Smooth muscle cell of the coronary artery (primary cell): Measurements from ENCODE around the gene OR2H2. TPM values are rescaled to one million over a fixed set of nuclear protein-coding genes. Genes with fewer than 3 reads are reported as not detected.

Experiments used
- total RNA-seq: library from RNA; depleted of rRNA; stranded (reverse); fragments of >200 nt; gene quantifications from 2 replicates; pipeline ENCODE4 v1.2.3, GENCODE V29; 2014; ENCODE audit warnings: low replicate concordance

Gene OR2H2
- total RNA-seq: not detected in 2 replicates

DNA sequence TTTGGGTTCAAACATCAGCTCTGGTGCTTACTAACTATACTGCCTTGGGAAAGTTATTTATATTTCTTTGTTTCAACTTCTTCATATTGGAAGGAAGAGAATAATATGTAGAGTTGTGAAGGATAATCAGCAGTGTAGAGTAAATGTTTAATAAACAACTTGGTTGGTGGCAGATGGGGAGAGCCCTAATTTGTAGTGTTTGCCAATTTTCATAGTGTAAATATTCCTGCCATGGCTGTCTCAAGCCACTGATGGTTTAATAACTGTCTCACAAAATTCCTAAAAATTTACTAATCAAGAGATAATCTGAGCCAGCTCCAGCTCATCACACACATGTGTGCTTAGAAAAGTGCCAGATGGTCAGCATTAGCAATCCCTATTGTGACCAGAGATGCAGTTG is at the start of gene OR2H2:
Gene OR2H2, plus strand, starts transcription at position 301 of the 400 bp plus-strand sequence. CDS start 2,824 bp downstream, outside the sequence.

DNA sequence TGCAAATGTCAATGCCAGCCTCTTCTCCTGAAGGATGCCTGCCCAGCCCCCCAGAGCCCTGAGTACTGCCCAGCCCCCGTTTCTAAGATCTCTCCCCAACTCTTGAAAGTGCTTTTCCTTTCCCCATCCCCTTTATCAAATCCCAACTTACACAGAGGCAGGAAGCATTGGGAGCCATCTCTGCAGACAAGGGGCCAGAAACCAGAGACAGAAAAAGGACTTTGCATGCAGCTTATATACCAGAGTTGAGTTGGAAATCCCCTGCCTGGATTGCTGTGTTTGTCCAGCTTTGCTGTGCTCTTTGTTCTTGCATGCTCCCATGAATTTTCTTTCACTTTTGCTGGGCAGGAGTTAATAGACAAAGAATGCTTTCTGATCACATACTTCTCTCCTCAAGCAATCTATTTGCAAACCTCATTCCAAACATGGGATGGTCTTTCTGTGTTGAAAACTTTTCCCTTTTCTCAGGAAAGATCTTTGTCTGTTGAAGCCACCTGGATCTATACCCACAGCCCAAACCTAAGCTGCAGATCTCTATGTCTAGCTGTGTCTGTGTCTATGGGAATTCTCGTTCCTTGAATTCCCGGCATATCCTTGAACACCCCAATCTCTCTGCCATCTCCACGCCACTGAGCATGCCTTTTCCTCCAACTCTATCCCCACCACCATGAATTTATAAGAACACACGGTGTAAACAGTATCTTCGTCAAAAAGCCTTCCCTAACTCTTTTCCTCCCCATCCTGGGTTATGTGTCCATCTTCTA is 25.2 kb upstream of the OR2H2 start, which contains the start of gene UBD:
Gene UBD, minus strand, starts transcription at position 209 of the 764 bp plus-strand sequence. Its CDS starts 31 bp downstream, at position 178.

DNA sequence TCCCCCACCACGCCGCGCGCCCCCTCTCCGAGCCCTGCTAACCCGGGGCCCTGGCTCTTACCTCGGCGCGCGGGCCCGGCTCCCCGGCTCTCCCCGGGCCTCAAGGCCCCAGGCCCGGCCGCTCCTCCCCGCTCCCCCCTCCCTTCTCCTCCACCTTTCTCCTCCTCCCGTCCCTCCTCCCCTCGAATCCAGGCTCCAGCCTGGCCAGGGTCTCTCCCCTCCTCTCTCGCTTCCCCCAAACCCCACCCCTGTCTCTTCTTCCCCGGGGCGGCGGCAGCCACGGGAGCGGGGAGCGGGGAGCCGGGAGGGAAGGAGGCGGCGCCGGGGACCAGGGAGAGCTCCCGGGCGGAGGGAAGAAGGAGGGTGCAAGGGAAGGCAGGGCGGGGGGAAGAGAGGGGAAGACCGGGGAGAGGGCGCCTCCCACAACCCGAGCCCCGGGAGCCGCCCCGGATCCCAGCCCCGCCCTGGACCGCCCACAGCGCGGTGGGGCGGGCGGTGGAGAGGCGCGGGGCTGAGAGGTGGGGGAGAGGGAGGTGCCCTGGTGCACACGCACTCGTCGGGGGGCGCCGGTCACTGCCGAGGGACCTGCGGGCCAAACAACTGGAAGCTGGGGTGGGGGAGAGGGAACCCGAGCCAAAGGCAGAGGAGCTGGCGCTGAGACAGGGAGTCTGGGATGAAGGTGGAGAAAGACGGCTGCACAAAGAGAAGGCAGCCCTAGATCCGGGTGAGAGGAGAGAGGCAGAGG is 48.0 kb downstream of the OR2H2 start, which contains the start of gene GABBR1:
Gene GABBR1, minus strand, starts transcription at position 395 of the 745 bp plus-strand sequence. CDS start 798 bp downstream, outside the sequence.

Other genes with a start within 250 kb of the OR2H2 start
- not detected in 2 replicates for gene OR5V1, start 216.3 kb upstream of the OR2H2 start, total RNA-seq
- not detected in 2 replicates for gene OR12D3, start 209.8 kb upstream of the OR2H2 start, total RNA-seq
- not detected in 2 replicates for gene OR12D2, start 189.5 kb upstream of the OR2H2 start, total RNA-seq
- not detected in 2 replicates for gene OR12D1, start 170.2 kb upstream of the OR2H2 start, total RNA-seq
- gene OR10C1, start 145.8 kb upstream of the OR2H2 start, total RNA-seq: not detected in 2 replicates
- not detected in 2 replicates for gene OR11A1, start 128.1 kb upstream of the OR2H2 start, total RNA-seq
- not detected in 2 replicates for gene OR2H1, start 128.0 kb upstream of the OR2H2 start, total RNA-seq
- not detected in 2 replicates for gene MAS1L, start 97.2 kb upstream of the OR2H2 start, total RNA-seq
- gene UBD, start 25.4 kb upstream of the OR2H2 start, total RNA-seq: not detected in 2 replicates
- 7.3 and 8.8 TPM in 2 replicates for gene GABBR1, start 48.1 kb downstream of the OR2H2 start, total RNA-seq
- not detected in 2 replicates for gene MOG, start 72.0 kb downstream of the OR2H2 start, total RNA-seq
- 0.82 TPM in 1 of 2 replicates, not detected in the other for gene ZFP57, start 96.0 kb downstream of the OR2H2 start, total RNA-seq
- 10.2 and 19.8 TPM in 2 replicates for gene HLA-F, start 138.3 kb downstream of the OR2H2 start, total RNA-seq
- gene HLA-G, start 242.7 kb downstream of the OR2H2 start, total RNA-seq: 0.35 TPM in 1 of 2 replicates, not detected in the other